Epithelial cell of esophagus (primary cell): ENCODE measurements around the gene GPC3.
"Not testable (repeated sequence)": the region's sequence is repeated elsewhere in the genome, so short reads cannot be mapped to it uniquely, and the experiment has no call there.

Experiments used
- DNase-seq: peaks from one replicate; pipeline ENCODE4 v3.0.0; 2010; ENCODE audit warnings: low read depth
- H3K4me3 ChIP-seq: 2 replicates; pipeline ENCODE4 v1.5.1; 2011; ENCODE audit warnings: mild to moderate bottlenecking, low read length, control low read depth
- TF ChIP-seq, protein P1 (sequence below): IDR thresholded peaks from 2 replicates; pipeline ENCODE4 v1.5.1; 2011; ENCODE audit warnings: low read depth, mild to moderate bottlenecking, low read length, control low read depth, inconsistent platforms; ENCODE audit not compliant: insufficient read depth; ENCODE audit errors: missing control alignments

The GPC3 gene

GRCh38 chrX:133533249-133533648 lies 452.1 kb downstream of the GPC3 start:
- no peak for DNase-seq
- no peak overlapping the region for H3K4me3 ChIP-seq

GRCh38 chrX:133530960-133531359 lies 454.4 kb downstream of the GPC3 start:
- TF ChIP-seq, protein P1, sequence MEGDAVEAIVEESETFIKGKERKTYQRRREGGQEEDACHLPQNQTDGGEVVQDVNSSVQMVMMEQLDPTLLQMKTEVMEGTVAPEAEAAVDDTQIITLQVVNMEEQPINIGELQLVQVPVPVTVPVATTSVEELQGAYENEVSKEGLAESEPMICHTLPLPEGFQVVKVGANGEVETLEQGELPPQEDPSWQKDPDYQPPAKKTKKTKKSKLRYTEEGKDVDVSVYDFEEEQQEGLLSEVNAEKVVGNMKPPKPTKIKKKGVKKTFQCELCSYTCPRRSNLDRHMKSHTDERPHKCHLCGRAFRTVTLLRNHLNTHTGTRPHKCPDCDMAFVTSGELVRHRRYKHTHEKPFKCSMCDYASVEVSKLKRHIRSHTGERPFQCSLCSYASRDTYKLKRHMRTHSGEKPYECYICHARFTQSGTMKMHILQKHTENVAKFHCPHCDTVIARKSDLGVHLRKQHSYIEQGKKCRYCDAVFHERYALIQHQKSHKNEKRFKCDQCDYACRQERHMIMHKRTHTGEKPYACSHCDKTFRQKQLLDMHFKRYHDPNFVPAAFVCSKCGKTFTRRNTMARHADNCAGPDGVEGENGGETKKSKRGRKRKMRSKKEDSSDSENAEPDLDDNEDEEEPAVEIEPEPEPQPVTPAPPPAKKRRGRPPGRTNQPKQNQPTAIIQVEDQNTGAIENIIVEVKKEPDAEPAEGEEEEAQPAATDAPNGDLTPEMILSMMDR: no peak
- H3K4me3 ChIP-seq: no peak overlapping the region
- DNase-seq: no peak

More at GRCh38 chrX:133533249-133533648, 452.1 kb downstream of the GPC3 start:
- TF ChIP-seq, protein P1: no peak

DNA sequence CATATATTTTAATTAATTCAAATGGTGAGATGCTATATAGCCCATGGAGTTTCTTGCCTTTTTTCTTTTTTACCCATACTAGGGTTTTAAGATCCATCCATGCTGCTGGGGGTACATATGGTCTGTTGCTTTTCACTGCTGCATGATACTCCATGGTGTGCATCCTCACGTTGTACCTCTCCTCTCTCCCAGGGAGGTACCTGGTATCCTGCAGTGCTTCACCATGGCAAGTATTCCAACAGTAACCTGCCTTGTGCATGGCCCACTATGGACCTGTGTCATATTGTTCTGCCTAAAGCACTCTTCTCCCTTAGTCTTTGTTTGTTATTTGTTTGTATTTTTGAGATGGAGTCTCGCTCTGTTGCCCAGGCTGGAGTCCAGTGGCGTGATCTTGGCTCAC lies 455.8 kb downstream of the GPC3 start:
- TF ChIP-seq, protein P1: no peak
- DNase-seq: no peak
- H3K4me3 ChIP-seq: no peak overlapping the region

DNA sequence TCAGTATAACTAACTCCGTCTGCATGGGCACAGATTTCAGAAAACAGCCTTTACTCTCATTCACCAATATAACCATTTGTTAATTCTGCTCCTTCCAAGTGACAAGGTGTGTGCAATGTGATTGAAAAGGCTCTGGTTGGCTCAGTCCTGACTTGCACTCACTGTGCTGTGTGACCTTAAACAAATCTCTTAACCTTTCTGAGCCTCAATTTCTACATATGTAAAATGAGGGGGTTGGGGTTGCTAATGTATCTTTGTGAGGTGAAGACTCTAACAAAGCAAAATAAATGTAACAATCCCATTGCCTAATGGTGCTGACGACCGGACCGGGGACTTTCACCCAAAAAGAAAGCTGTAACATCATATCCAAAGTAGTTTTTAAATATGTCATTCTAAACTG lies 457.6 kb downstream of the GPC3 start:
- TF ChIP-seq, protein P1: no peak
- no peak for DNase-seq
- H3K4me3 ChIP-seq: no peak overlapping the region

DNA sequence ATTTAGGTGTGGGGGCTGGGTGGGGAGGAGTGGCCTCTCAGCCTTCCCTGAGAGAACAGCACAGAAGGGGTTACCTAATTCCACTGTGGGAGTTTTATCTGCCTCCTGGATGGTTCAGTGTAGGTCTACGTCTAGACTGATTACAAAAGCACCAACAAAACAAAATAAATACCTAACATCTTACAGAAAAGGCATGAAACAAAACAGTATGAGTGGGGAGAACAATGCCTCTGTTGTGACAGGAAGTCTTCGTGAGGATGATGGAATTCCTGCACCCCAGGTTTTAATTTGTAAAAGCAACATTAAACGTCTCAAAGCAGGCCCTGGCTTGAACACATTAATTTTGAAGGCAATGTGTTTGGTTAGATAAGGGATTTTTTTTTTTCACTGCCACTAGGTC lies 458.0 kb downstream of the GPC3 start:
- DNase-seq: peak; percentile 43
- TF ChIP-seq, protein P1: no peak
- no peak overlapping the region for H3K4me3 ChIP-seq

DNA sequence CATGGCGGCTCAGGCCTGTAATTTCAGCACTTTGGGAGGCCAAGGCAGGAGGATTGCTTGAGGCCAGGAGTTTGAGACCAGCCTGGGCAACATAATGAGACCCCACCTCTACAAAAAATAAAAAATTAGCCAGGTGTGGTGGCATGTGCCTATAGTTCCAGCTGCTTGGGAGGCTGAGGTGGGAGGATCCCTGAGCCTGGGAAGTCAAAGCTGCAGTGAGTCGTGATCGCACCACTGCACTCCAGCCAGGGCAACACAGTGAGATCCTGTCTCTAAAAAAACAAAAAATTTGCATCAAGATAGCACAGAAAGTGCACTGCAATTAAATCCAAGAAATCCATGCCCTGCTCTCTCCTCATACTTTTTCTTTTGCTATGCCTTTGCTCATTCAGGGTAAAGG lies 458.6 kb downstream of the GPC3 start:
- H3K4me3 ChIP-seq, DNase-seq: not testable (repeated sequence)

DNA sequence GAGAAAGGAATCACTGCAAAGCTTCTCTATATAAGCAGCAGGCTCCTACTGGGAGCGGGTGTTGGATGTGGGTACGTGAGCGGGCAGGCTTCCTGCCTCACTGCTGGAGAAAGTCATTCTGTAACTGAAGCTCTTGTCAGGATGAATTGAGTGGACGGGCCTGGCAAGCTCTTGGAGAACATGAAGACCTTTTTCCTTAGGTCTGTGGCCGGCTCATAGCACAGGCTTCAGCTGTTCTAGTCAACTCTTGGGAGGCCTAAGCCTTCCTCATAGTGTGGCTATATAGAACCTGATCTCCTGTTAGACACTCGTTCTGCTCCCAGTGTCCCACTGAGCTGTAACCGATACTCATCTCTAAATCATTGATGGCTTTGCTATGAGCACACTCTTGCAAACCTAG lies 461.9 kb downstream of the GPC3 start:
- H3K4me3 ChIP-seq: no peak overlapping the region
- TF ChIP-seq, protein P1: no peak
- no peak for DNase-seq

DNA sequence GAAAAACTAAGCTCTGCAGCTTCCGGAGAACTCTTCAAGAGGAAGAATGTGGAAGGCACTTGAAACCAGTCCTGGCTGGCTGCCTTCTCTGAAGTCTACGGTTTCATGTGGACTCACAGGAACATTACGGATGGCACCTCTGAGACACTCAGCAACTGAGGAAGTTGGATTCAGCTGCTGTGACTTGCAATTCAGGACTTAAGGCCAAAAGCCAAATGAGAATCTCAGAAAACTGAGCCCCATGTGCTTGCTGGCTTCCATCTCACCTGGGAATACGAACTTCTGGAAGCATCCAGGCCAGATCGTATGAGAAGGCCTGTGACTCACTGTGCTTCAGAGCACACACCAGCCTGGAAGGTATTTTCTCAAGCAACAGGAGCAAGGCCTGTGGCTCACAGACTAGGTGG lies 462.3 kb downstream of the GPC3 start:
- TF ChIP-seq, protein P1: no peak
- peak; percentile 80 for DNase-seq
- H3K4me3 ChIP-seq: no peak overlapping the region
